VCaP (cell line): Measurements from ENCODE around the gene COPS3.

Experiments used
- H3K27ac ChIP-seq: fragments of 450-650 bp; 2 replicates; pipeline ENCODE4 v1.5.1; 2017
- TF ChIP-seq, protein P1 (sequence below): fragments of 450-650 bp; conservative IDR thresholded peaks from 2 replicates; pipeline ENCODE4 v1.5.1; 2017; ENCODE audit warnings: mild to moderate bottlenecking, moderate library complexity

Gene COPS3

DNA sequence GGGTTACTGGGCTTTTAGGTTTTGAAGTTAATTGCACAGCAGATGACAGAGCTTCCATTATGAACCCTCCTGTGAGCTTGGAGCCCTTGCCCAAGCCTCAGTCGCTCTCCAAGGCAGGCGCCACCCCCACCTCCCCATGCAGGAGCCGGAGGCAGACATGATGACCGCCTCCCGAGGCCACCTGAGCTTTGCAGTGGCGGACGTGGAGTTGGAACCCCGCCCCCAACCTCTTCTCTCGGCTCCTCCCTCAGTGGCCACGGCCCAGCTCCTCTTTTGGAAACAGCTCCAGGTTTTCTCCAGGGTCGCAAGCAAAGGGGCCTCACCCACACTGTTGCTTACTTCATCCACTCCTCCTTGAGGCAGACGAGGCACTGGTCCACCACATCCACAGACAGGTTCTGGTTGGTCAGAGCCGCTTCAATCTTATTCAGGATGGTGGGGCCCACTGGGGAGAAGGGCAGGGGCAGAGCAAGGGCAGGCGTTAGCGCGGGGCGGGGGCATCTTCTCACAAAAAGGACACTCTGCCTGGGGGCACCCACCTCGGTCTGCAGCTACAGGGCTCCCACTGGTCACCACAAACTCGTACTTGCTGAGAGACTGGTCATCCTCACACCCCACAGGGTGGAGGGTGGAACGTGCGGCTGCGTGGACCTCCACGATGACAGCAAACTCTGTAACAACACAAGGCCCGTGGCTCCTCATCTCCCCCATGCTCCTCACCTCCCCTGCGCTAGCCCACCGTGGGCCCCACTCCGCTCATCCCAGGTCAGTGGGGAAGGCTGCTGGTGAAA, 66.2 kb downstream of the COPS3 start:
- TF ChIP-seq, protein P1, sequence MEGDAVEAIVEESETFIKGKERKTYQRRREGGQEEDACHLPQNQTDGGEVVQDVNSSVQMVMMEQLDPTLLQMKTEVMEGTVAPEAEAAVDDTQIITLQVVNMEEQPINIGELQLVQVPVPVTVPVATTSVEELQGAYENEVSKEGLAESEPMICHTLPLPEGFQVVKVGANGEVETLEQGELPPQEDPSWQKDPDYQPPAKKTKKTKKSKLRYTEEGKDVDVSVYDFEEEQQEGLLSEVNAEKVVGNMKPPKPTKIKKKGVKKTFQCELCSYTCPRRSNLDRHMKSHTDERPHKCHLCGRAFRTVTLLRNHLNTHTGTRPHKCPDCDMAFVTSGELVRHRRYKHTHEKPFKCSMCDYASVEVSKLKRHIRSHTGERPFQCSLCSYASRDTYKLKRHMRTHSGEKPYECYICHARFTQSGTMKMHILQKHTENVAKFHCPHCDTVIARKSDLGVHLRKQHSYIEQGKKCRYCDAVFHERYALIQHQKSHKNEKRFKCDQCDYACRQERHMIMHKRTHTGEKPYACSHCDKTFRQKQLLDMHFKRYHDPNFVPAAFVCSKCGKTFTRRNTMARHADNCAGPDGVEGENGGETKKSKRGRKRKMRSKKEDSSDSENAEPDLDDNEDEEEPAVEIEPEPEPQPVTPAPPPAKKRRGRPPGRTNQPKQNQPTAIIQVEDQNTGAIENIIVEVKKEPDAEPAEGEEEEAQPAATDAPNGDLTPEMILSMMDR = no peak
- H3K27ac ChIP-seq = no peak overlapping the region

DNA sequence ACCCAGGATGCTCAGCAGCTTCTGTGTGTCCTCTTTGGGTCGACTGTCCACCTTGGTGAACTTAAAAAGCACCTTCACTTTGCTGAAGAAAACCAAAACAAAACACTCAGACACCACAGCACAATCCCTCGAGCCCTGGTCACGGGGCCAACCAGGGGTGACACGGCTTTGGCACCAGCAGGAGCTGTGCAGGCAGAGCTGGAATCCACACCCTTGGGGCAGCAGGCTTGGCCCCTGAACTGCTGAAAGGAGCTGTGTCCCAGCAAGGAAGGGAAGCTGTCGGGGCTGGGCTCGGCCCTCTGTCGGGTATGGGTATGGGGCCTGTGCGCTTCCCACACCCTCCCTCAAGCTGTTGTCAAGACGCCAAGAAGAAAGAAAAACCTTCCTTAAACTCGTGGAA, 67.3 kb downstream of the COPS3 start:
- TF ChIP-seq, protein P1 = no peak
- no peak overlapping the region for H3K27ac ChIP-seq

DNA sequence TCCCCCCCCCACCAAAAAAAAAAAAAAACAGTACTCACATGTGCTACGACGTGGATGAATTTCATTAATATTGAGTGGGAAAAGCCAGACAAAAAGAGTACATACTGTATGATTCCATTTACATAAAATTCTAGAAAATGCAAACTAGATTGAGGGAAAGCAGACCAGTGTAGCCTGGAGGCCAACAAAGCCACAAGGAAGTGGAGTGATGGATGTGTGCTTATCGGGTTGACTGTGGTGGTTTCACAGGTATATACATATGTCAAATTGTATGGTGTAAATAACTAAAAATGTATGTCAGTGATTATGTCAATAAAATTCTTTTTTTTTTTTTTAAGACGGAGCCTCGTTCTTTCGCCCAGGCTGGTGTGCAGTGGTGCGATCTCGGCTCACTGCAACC, 73.0 kb downstream of the COPS3 start:
- TF ChIP-seq, protein P1 = no peak
- no peak overlapping the region for H3K27ac ChIP-seq

DNA sequence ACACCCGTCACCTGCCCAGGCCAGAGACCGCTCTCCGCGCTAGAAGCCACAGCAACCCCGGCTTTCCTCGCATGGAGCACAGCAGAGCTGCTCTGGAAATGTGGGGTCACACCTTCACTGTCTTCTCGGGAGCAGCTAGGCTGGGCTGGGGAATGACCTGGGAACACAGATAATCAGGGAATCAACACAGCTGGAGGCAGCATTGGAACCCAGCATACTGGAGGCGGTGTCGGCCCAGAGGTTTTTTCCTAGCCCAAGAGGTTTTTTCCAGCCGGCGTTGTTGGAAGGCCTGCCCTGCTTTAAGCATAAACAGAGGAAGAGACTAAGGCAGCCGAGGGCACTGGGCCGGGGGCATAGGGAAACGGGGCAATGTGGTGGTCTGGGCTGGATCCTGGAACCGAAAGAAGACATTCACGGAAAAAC, 74.1 kb downstream of the COPS3 start:
- TF ChIP-seq, protein P1 = no peak
- H3K27ac ChIP-seq = peak overlapping the region; percentile 95

DNA sequence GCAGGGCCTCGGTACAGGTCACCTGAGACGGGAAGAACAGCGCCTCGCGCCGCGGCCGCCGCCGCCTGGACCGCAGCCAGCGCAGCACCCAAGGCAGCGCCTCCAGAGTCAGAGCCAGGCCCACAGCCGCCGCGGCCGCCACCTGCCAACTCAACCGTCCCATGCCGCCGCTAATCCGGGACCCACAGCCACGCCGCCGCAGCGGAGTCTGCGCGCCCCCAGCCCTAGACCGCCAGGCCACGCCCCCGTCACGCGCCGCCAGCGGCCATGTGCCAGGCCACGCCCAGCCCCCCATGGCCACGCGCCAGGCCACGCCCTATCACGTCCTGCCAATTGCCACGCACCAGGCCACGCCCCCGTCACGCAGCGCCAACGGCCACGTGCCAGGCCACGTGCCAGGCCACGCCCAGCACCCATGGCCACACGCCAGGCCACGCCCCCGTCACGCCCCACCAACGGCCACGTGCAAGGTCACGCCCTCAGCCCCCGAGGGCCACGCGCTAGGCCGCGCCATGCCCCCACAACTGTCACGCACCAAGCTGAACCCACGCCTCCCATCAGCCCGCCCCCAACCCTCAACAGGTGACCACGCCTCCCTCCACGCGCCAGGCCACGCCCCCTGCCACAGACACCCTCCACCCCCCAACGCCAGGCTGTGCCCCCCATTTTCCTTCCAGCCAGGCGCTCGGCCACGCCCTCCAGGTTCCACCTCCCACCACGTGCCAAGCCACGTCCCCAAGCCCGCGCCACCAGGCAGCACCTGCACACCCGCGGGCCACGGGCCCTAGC, 74.7 kb downstream of the COPS3 start, which contains the start of gene PLD6:
TSS of gene PLD6 (minus strand) at position 210 of the 789 bp plus-strand sequence. CDS start at position 163, 47 bp downstream.
- TF ChIP-seq, protein P1 = no peak
- peak within 1 kb of the TSS; percentile 95 for H3K27ac ChIP-seq

DNA sequence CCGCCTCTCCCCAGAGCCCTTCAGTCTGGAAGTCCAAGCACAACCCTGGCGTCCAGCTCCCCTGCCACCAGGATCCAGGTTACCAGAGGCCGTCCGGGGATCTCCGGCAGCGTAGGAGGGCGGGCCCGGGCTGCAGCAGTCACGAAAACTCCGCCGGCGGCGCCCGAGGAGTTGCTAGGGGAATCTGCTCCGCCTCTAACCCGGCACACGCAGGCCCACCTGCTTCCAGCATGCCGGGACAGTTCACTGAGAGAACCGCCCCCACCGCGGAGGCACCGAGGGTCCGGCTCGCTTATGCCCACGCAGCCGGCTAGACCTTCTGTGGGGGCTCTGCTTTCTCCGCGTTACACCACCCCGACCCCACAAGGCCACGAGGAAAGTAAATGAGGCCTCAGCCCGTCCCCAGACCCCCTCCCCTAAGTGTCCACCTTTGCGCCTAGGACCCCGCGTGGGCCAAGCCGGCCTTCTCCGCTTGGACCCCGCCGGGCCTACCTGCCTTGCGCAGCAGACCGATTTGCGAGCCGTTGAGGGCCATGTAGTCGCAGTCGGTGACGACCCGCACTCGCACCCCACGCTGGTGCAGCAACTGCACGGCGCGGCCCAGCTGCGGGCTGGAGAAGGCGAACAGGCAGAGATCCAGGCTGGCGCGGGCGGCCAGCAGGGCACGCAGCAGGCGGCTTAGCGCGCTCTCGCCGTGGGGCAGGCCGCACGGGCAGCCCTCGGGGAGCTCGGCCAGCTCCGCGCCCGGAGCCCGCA, 75.5 kb downstream of the COPS3 start:
- H3K27ac ChIP-seq = peak overlapping the region; percentile 95
- TF ChIP-seq, protein P1 = no peak
